ENCODE measurements around the gene INTS6L.

INTS6L gene

GRCh38 chrX:135520553-135521404 lies at the start of gene INTS6L:
TSS of gene INTS6L (plus strand) at chrX:135520660. CDS start at chrX:135520993, 333 bp downstream.
- peak; percentile 78 for DNase-seq

- no peak for DNase-seq
Observed at GRCh38 chrX:135476378-135476777, 44.1 kb upstream of the INTS6L start.

GRCh38 chrX:135477576-135477975 lies 42.9 kb upstream of the INTS6L start:
- peak; percentile 60 for DNase-seq

- DNase-seq, result no peak
Observed at GRCh38 chrX:135480076-135480475, 40.4 kb upstream of the INTS6L start.

GRCh38 chrX:135481696-135482179 lies 38.7 kb upstream of the INTS6L start:
- no peak for DNase-seq

GRCh38 chrX:135484641-135485289 lies 35.7 kb upstream of the INTS6L start:
- no peak for DNase-seq

GRCh38 chrX:135489542-135489941 lies 30.9 kb upstream of the INTS6L start:
- DNase-seq, result no peak

GRCh38 chrX:135490979-135491514 lies 29.4 kb upstream of the INTS6L start:
- DNase-seq, result no peak

- DNase-seq, result no peak
Observed at GRCh38 chrX:135494453-135494852, 26.0 kb upstream of the INTS6L start.

- DNase-seq, result no peak
Observed at GRCh38 chrX:135497736-135498135, 22.7 kb upstream of the INTS6L start.

- DNase-seq, result no peak
Observed at GRCh38 chrX:135498236-135498635, 22.2 kb upstream of the INTS6L start.

- no peak for DNase-seq
Observed at GRCh38 chrX:135505351-135505750, 15.1 kb upstream of the INTS6L start.

GRCh38 chrX:135509885-135510284 lies 10.6 kb upstream of the INTS6L start:
- no peak for DNase-seq

GRCh38 chrX:135512508-135513129 lies 7.8 kb upstream of the INTS6L start:
- no peak for DNase-seq

GRCh38 chrX:135513130-135513515 lies 7.3 kb upstream of the INTS6L start:
- DNase-seq, result no peak

GRCh38 chrX:135516376-135516775 lies 4.1 kb upstream of the INTS6L start:
- DNase-seq, result no peak

GRCh38 chrX:135518161-135518560 lies 2.3 kb upstream of the INTS6L start:
- no peak for DNase-seq

- no peak for DNase-seq
Observed at GRCh38 chrX:135520022-135520552, 373 bp upstream of the INTS6L start.

GRCh38 chrX:135521405-135522131 lies 1.1 kb downstream of the INTS6L start:
- DNase-seq, result peak; percentile 86

GRCh38 chrX:135522132-135522530 lies 1.7 kb downstream of the INTS6L start:
- DNase-seq, result no peak

GRCh38 chrX:135522878-135523693 lies 2.6 kb downstream of the INTS6L start:
- DNase-seq, result no peak
